Smooth muscle cell (in vitro differentiated cells): ENCODE measurements around the gene RCVRN. TPM values are rescaled to one million over a fixed set of nuclear protein-coding genes. Genes with fewer than 3 reads are reported as not detected.

Experiments used
- DNase-seq: peaks from one replicate; lab custom pipeline; 2025; ENCODE audit not compliant: unreplicated experiment; lab: John Stamatoyannopoulos, UW
- H2AFZ ChIP-seq: fragments of 200-600 bp; sonication (generic); 2 replicates; pipeline ENCODE4 v1.6.0; 2016; ENCODE audit warnings: antibody characterized with exemption, low read depth, mild to moderate bottlenecking
- H3F3A ChIP-seq: fragments of 200-600 bp; sonication (generic); 2 replicates; pipeline ENCODE4 v1.6.0; 2017; ENCODE audit warnings: antibody characterized with exemption, low read depth
- H3K27ac ChIP-seq: fragments of 200-600 bp; sonication (generic); 2 replicates; pipeline ENCODE4 v1.5.1; 2016; ENCODE audit warnings: low read depth, mild to moderate bottlenecking
- H3K27me3 ChIP-seq: fragments of 200-600 bp; sonication (generic); 2 replicates; pipeline ENCODE4 v1.6.1; 2016; ENCODE audit warnings: low read depth, mild to moderate bottlenecking
- H3K36me3 ChIP-seq: fragments of 200-600 bp; sonication (generic); 2 replicates; pipeline ENCODE4 v1.5.1; 2016; ENCODE audit warnings: low read depth
- H3K4me1 ChIP-seq: fragments of 200-600 bp; sonication (generic); 2 replicates; pipeline ENCODE4 v1.5.1; 2016; ENCODE audit warnings: low read depth
- H3K4me2 ChIP-seq: fragments of 200-600 bp; sonication (generic); 2 replicates; pipeline ENCODE4 v1.6.0; 2016; ENCODE audit warnings: mild to moderate bottlenecking
- H3K4me3 ChIP-seq: fragments of 200-600 bp; sonication (generic); 2 replicates; pipeline ENCODE4 v1.5.1; 2016; ENCODE audit warnings: mild to moderate bottlenecking
- H3K79me2 ChIP-seq: fragments of 200-600 bp; sonication (generic); 2 replicates; pipeline ENCODE4 v1.6.0; 2016; ENCODE audit warnings: low read depth, mild to moderate bottlenecking
- H3K9ac ChIP-seq: fragments of 200-600 bp; sonication (generic); 2 replicates; pipeline ENCODE4 v1.6.0; 2016; ENCODE audit warnings: low read depth
- H3K9me3 ChIP-seq: fragments of 200-600 bp; sonication (generic); replicated peaks from 2 replicates; pipeline ENCODE4 v1.5.1; 2016; ENCODE audit warnings: low read depth
- H4K20me1 ChIP-seq: fragments of 200-600 bp; sonication (generic); 2 replicates; pipeline ENCODE4 v1.6.0; 2016; ENCODE audit warnings: low read depth
- CTCF ChIP-seq: fragments of 200-600 bp; sonication (generic); IDR thresholded peaks from 2 replicates; pipeline ENCODE4 v1.5.1; 2017; ENCODE audit warnings: borderline replicate concordance, mild to moderate bottlenecking, antibody characterized with exemption; ENCODE audit not compliant: insufficient read depth, poor library complexity, severe bottlenecking
- WGBS: methylation state at CpG from one replicate; pipeline ENCODE4 v1.1.7; 2016; ENCODE audit warnings: low lambda C conversion rate; 5-methylcytosine and 5-hydroxymethylcytosine counted together
- polyA plus RNA-seq: library from polyadenylated mRNA; unstranded; fragments of >200 nt; fragmentation: Nextera tagmentation; extraction: Ambion mirVana; gene quantifications from 2 replicates; pipeline ENCODE4 v1.2.1, GENCODE V29; 2016
- total RNA-seq: library from RNA; depleted of rRNA; stranded (reverse); fragments of >200 nt; gene quantifications from 2 replicates; pipeline ENCODE4 v1.2.3, GENCODE V29; 2014

RCVRN gene
- total and polyA plus RNA-seq, 2 experiments from 2014 or later: 3.2 to 4.0 TPM

- no peaks in the 10 kb centered on the region for H3K79me2 ChIP-seq
- H3K9ac ChIP-seq: no peak overlapping the region
- no peak overlapping the region for H3K4me3 ChIP-seq
- no peak for TF ChIP-seq CTCF
- peaks cover 21% of the 10 kb centered on the region for H3K4me1 ChIP-seq
- no peak overlapping the region for H3K27ac ChIP-seq
- no peak overlapping the region for H3K4me2 ChIP-seq
- no peak for DNase-seq
- no peaks in the 10 kb centered on the region for H3F3A ChIP-seq
- no peaks in the 10 kb centered on the region for H3K27me3 ChIP-seq
- H2AFZ ChIP-seq: no peak overlapping the region
- no peaks in the 10 kb centered on the region for H4K20me1 ChIP-seq
- no peaks in the 10 kb centered on the region for H3K36me3 ChIP-seq
- no peaks in the 10 kb centered on the region for H3K9me3 ChIP-seq
- 96% methylated on average over 35 of the region's 35 CpGs for WGBS
Observed at GRCh38 chr17:9904277-9905077, 594 bp downstream of the RCVRN start.

GRCh38 chr17:9902120-9902519 lies 3.0 kb downstream of the RCVRN start:
- H3K9me3 ChIP-seq: no peaks in the 10 kb centered on the region
- H3K4me1 ChIP-seq: peaks cover 21% of the 10 kb centered on the region
- H3K79me2 ChIP-seq: no peaks in the 10 kb centered on the region
- H4K20me1 ChIP-seq: no peaks in the 10 kb centered on the region
- TF ChIP-seq CTCF: no peak
- no peak overlapping the region for H3K9ac ChIP-seq
- no peak for DNase-seq
- H3F3A ChIP-seq: no peaks in the 10 kb centered on the region
- H2AFZ ChIP-seq: no peak overlapping the region
- H3K4me3 ChIP-seq: no peak overlapping the region
- no peak overlapping the region for H3K4me2 ChIP-seq
- H3K27me3 ChIP-seq: no peaks in the 10 kb centered on the region
- H3K36me3 ChIP-seq: no peaks in the 10 kb centered on the region
- H3K27ac ChIP-seq: peak overlapping the region; percentile 82
- WGBS: 35% methylated on average over 2 of the region's 2 CpGs

- DNase-seq: no peak
- Histone ChIP-seq H3K4me1 (peaks cover 21% of the 10 kb centered on the region), H3K27ac (peak overlapping the region; percentile 82), H2AFZ (no peak overlapping the region), H3K79me2 (no peaks in the 10 kb centered on the region), H4K20me1 (no peaks in the 10 kb centered on the region), H3K36me3 (no peaks in the 10 kb centered on the region), H3K4me3 (no peak overlapping the region), H3K4me2 (peak overlapping the region; percentile 72), H3K9ac (peak overlapping the region; percentile 61), H3K27me3 (no peaks in the 10 kb centered on the region), H3F3A (no peaks in the 10 kb centered on the region), H3K9me3 (no peaks in the 10 kb centered on the region)
- no peak for TF ChIP-seq CTCF
- WGBS: 7% methylated on average over 8 of the region's 8 CpGs
Observed at GRCh38 chr17:9900784-9901183, 4.3 kb downstream of the RCVRN start.
